ENCODE results near the gene NPIPB9.
"Not testable (repeated sequence)": the region's sequence is repeated elsewhere in the genome, so short reads cannot be mapped to it uniquely, and the experiment has no call there.

- not testable (repeated sequence) for TF ChIP-seq RARB (CRISPR knock-in tag; IDR thresholded peaks at IDR 0.05); CTCF (IDR thresholded peaks at IDR 0.05); POLR2A (IDR thresholded peaks at IDR 0.05; ENCODE audit: low read length); EP300 (IDR thresholded peaks at IDR 0.05); CEBPB (IDR thresholded peaks at IDR 0.05); KDM5A (IDR thresholded peaks at IDR 0.05); CHD2 (IDR thresholded peaks at IDR 0.05; ENCODE audit: low read length, partially characterized antibody); JUN (IDR thresholded peaks at IDR 0.05); ELK1 (IDR thresholded peaks at IDR 0.05; ENCODE audit: low read depth, low read length); HOXB13 (CRISPR knock-in tag; IDR thresholded peaks at IDR 0.05; ENCODE audit: low read depth); MAFK (IDR thresholded peaks at IDR 0.05; ENCODE audit: partially characterized antibody); HOXA7 (CRISPR knock-in tag; IDR thresholded peaks at IDR 0.05); EHMT2 (IDR thresholded peaks at IDR 0.05; ENCODE audit: low read depth)
Observed at GRCh38 chr16:28731253-28731652, 20.3 kb upstream of the NPIPB9 start.

Data from A549 (cell line).